AG04449 (cell line): ENCODE measurements around the gene HNRNPUL1.

Experiments used
- CTCF ChIA-PET: fragments of 350-600 bp; formaldehyde crosslinking; extraction: SDS; loops from one replicate; lab custom pipeline; 2021; ENCODE audit warnings: antibody characterized with exemption; lab: Yijun Ruan, JAX
- POLR2A ChIA-PET: fragments of 400-600, 350-600 bp; formaldehyde crosslinking; extraction: SDS; loops from one replicate; lab custom pipeline; 2020; ENCODE audit warnings: antibody characterized with exemption, inconsistent platforms; lab: Yijun Ruan, JAX
- DNase-seq: peaks from one replicate; pipeline ENCODE4 v3.0.0-alpha.2; 2010; ENCODE audit warnings: low read depth, low spot score
- H3K4me3 ChIP-seq: 2 replicates; pipeline ENCODE4 v1.5.1; 2011; ENCODE audit warnings: low read depth, mild to moderate bottlenecking, control low read depth, low read length
- TF ChIP-seq, protein P1 (sequence below): IDR thresholded peaks from one replicate; pipeline ENCODE4 v1.5.1; 2011; ENCODE audit warnings: mild to moderate bottlenecking, moderate library complexity, low read length, control low read depth, inconsistent platforms; ENCODE audit not compliant: insufficient read depth; ENCODE audit errors: missing control alignments

Gene HNRNPUL1

GRCh38 chr19:41253660-41254059, 10.5 kb upstream of the HNRNPUL1 start:
- TF ChIP-seq, protein P1, sequence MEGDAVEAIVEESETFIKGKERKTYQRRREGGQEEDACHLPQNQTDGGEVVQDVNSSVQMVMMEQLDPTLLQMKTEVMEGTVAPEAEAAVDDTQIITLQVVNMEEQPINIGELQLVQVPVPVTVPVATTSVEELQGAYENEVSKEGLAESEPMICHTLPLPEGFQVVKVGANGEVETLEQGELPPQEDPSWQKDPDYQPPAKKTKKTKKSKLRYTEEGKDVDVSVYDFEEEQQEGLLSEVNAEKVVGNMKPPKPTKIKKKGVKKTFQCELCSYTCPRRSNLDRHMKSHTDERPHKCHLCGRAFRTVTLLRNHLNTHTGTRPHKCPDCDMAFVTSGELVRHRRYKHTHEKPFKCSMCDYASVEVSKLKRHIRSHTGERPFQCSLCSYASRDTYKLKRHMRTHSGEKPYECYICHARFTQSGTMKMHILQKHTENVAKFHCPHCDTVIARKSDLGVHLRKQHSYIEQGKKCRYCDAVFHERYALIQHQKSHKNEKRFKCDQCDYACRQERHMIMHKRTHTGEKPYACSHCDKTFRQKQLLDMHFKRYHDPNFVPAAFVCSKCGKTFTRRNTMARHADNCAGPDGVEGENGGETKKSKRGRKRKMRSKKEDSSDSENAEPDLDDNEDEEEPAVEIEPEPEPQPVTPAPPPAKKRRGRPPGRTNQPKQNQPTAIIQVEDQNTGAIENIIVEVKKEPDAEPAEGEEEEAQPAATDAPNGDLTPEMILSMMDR, result no peak
- no peak for DNase-seq
- CTCF ChIA-PET, result interaction anchor here (3.2 to 7.4 kb wide), 2 partner anchors 8 to 49 kb away, joined by 9 to 64 read pairs; no protein-coding TSS in a partner anchor
- H3K4me3 ChIP-seq, result no peak overlapping the region
- POLR2A ChIA-PET, result no interaction called here

DNA sequence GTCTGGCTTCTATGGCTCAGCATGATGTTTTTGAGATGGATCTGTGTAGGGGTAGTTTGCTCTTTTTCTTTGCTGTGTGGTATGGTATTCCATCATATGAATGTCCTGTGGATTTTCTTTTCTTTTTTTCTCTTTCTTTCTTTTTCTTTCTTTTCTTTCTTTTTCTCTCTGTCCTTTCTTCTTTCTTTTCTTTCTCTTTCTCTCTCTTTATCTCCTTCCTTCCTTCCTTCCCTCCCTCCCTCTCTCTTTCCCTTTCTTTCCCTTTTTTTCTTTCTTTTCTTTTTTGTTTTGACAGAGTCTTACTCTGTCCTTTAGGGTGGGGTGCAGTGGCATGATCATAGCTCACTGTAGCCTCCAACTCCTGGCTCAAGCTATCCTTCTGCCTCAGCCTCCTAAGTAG, 9.0 kb upstream of the HNRNPUL1 start:
- POLR2A ChIA-PET, result interaction anchor here (0.8 kb wide), 1 partner anchor 51 kb away, joined by 3 read pairs; no protein-coding TSS in a partner anchor
- no peak overlapping the region for H3K4me3 ChIP-seq
- TF ChIP-seq, protein P1, result no peak
- no peak for DNase-seq
- CTCF ChIA-PET, result interaction anchor here (3.2 kb wide), 1 partner anchor 51 kb away, joined by 9 read pairs; no protein-coding TSS in a partner anchor

DNA sequence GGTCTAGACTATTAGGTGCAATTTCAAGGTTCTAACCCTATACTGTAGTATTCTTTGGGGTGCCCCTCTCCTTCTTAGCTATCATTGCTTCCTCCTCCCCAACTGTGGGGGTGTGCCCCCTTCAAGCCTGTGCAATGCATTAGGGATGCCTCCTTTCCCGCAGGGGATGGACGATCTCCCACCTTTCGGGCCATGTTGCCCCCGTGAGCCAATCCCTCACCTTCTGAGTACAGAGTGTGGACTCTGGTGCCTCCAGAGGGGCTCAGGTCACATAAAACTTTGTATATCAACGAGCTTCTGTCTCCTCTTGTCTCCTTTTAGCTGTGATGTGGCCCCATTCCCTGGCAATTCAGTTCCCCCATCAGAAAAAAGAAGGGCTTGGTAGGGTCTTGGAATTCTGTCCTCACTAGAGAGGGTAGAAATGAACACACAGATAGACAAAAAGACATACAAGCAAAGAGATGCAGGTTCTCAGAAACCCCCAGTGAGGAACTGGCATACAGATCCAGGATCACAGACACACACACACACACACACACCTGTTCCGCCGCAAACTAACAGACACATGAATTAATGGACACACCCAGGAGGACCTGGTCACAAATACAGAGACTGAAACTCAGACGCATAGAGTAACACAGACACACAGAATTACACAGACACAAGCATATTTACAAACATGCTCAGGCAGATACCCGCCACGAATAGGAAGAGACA, 2.5 kb upstream of the HNRNPUL1 start:
- CTCF ChIA-PET, result interaction anchor here (0.6 to 14.0 kb wide), 8 partner anchors 11 to 56 kb away, joined by 3 to 205 read pairs (median 7); partner anchors contain the start of gene AXL
- TF ChIP-seq, protein P1, result no peak
- no peak for DNase-seq
- peak overlapping the region; percentile 78 for H3K4me3 ChIP-seq
- POLR2A ChIA-PET, result interaction anchor here (1.7 to 3.7 kb wide), 4 partner anchors 35 to 57 kb away, joined by 3 to 28 read pairs (median 14); partner anchors contain the start of gene AXL

- CTCF ChIA-PET, result interaction anchor here (1.1 to 14.0 kb wide), 11 partner anchors 12 to 57 kb away, joined by 3 to 205 read pairs (median 8); partner anchors contain the start of gene AXL
Measured at GRCh38 chr19:41263042-41263849, 926 bp upstream of the HNRNPUL1 start.

DNA sequence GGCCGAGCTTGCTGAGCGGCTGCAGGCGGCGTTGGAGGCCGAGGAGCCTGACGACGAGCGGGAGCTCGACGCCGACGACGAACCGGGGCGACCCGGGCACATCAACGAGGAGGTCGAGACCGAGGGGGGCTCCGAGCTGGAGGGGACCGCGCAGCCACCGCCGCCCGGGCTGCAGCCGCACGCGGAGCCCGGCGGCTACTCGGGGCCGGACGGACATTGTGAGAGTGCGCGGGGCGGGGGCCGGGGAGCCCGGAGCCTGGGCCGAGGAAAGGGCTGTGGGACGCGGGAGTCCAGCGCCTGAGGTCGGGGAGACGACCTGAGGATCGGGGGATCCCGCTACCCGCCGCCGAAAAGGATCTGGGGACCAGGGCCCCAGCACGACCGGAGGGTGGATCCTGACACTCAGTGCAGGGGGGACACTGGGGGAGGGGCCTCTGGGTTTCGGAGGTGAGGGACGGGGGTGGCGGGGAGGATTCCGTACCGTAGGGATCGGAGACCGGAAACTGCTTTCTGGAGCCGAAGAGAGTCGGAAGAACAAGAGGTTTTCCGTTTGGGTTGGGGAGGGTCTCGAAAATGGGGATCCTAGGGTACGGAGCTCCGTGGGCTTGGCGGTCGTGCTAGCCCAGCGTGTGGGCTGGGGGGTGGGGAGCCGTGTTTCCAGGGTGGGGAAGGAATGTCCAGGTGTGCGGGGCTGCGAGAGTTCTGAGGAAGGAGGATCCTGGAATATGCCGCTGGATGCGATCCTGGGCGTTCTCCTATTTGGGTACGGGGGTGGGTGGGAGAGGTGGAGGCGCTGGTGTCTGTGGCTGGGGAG, 616 bp downstream of the HNRNPUL1 start:
- POLR2A ChIA-PET, result interaction anchor here (0.7 to 3.7 kb wide), 9 partner anchors 8 to 61 kb away, joined by 3 to 28 read pairs (median 5); partner anchors contain the start of gene AXL
- CTCF ChIA-PET, result interaction anchor here (1.0 to 14.0 kb wide), 10 partner anchors 10 to 87 kb away, joined by 3 to 205 read pairs (median 8); no protein-coding TSS in a partner anchor
- no peak for DNase-seq
- peak overlapping the region; percentile 87 for H3K4me3 ChIP-seq
- TF ChIP-seq, protein P1, result no peak

More at GRCh38 chr19:41263042-41263849, 926 bp upstream of the HNRNPUL1 start:
- DNase-seq, result peak; percentile 16
- TF ChIP-seq, protein P1, result no peak
- peak overlapping the region; percentile 78 for H3K4me3 ChIP-seq
- POLR2A ChIA-PET, result interaction anchor here (0.6 to 3.7 kb wide), 13 partner anchors 10 to 176 kb away, joined by 3 to 28 read pairs (median 4); partner anchors contain the start of gene AXL
